SK-N-MC (cell line): Measurements from ENCODE around the gene HOXB9.

Source experiments
- EZH2 ChIP-seq: fragments of 200-600 bp; sonication (generic); IDR thresholded peaks from one replicate; pipeline ENCODE4 v1.6.1; 2017; ENCODE audit warnings: antibody characterized with exemption
- POLR2AphosphoS5 ChIP-seq: IDR thresholded peaks from 2 replicates; pipeline ENCODE4 v1.6.1; 2012; ENCODE audit warnings: mild to moderate bottlenecking, low read depth, low read length, borderline replicate concordance

DNA sequence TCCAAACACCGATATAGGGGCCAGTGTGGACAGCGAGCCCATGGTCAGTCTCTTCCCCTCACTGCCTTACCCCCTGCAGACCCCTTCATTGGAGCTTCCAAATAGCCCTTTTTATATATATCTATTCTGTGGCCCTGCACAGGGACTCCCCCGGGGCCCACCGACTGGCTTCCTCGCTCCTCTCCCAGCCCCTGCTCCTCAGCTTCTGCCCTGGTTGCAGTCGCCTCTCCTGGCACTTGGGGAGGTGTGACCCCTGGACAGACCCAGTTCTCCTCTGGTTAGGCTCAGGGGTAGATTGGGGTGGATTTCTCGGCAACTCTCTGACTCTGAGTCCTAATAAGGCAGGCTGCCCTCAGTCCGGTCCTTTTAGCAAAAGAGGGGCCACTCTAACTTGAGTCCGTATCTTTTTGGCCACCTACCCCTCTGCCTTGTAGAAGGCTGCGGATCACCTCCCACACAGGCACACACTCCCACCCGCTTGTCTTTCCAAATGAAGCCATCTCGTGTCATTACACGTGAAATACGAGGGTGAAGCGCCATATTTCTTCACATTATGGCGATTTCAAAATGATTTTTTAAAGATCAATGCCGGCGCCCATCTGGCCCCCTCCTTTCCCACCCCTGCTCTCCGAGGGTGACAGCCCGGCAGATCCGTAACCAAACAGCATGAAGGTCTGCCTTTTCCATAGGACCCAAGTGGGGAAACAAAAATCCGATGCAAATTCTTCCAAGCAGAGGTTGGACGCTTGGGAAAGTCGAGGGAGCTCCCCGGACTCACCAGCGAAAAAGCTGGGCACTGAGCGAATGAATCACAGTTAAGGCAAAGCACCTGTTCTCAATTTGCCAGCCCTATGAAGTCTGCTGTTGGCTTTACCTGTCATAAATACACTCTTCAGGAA is 1.7 kb upstream of the HOXB9 start:
- TF ChIP-seq EZH2 (no peak), POLR2AphosphoS5 (no peak)
